GM19025 (cell line): ENCODE results near the gene OR2A12.
"Not testable (repeated sequence)": the region's sequence is repeated elsewhere in the genome, so short reads cannot be mapped to it uniquely, and the experiment has no call there.

Experiments
- ATAC-seq: cut with Tn5 transposase; IDR thresholded peaks from one replicate; pipeline ENCODE4 v1.9.1; 2021; ENCODE audit warnings: mild to moderate bottlenecking, low read depth, moderate library complexity; ENCODE audit not compliant: unreplicated experiment

OR2A12 gene

GRCh38 chr7:144085978-144086377 is at the start of gene OR2A12:
OR2A12 (plus strand) TSS chr7:144086278; CDS start chr7:144095108, 8,830 bp downstream.
- ATAC-seq, result no peak

- ATAC-seq, result no peak
Measured at GRCh38 chr7:144036302-144036885, 49.7 kb upstream of the OR2A12 start.

- no peak for ATAC-seq
Measured at GRCh38 chr7:144037414-144038035, 48.6 kb upstream of the OR2A12 start.

- no peak for ATAC-seq
Measured at GRCh38 chr7:144038887-144039286, 47.2 kb upstream of the OR2A12 start.

GRCh38 chr7:144048648-144049047 is 37.4 kb upstream of the OR2A12 start, which contains the start of gene OR2A5:
OR2A5 (plus strand) TSS chr7:144048948; CDS start chr7:144050402, 1,454 bp downstream.
- ATAC-seq, result no peak

- ATAC-seq, result no peak
Measured at GRCh38 chr7:144049491-144049890, 36.6 kb upstream of the OR2A12 start.

GRCh38 chr7:144050093-144050492 is 36.0 kb upstream of the OR2A12 start:
- no peak for ATAC-seq

- ATAC-seq, result not testable (repeated sequence)
Measured at GRCh38 chr7:144050884-144051283, 35.2 kb upstream of the OR2A12 start.

- no peak for ATAC-seq
Measured at GRCh38 chr7:144057954-144058353, 28.1 kb upstream of the OR2A12 start.

GRCh38 chr7:144063710-144064109 is 22.4 kb upstream of the OR2A12 start:
- ATAC-seq, result no peak

- ATAC-seq, result no peak
Measured at GRCh38 chr7:144069511-144069910, 16.6 kb upstream of the OR2A12 start, which contains the start of gene OR2A25. OR2A25 (plus strand) TSS chr7:144069811; CDS start chr7:144074220, 4,409 bp downstream.

GRCh38 chr7:144069953-144070352 is 16.1 kb upstream of the OR2A12 start:
- ATAC-seq, result no peak

GRCh38 chr7:144074374-144074773 is 11.7 kb upstream of the OR2A12 start:
- ATAC-seq, result no peak

- ATAC-seq, result no peak
Measured at GRCh38 chr7:144086730-144087129, 652 bp downstream of the OR2A12 start.

- ATAC-seq, result no peak
Measured at GRCh38 chr7:144087230-144087629, 1.2 kb downstream of the OR2A12 start.

- ATAC-seq, result no peak
Measured at GRCh38 chr7:144090667-144091066, 4.6 kb downstream of the OR2A12 start.

GRCh38 chr7:144098776-144099175 is 12.7 kb downstream of the OR2A12 start:
- no peak for ATAC-seq

- ATAC-seq, result no peak
Measured at GRCh38 chr7:144100607-144101006, 14.5 kb downstream of the OR2A12 start.

GRCh38 chr7:144102041-144102440 is 16.0 kb downstream of the OR2A12 start:
- ATAC-seq, result no peak

- ATAC-seq, result no peak
Measured at GRCh38 chr7:144105211-144105610, 19.1 kb downstream of the OR2A12 start.

GRCh38 chr7:144109283-144109682 is 23.2 kb downstream of the OR2A12 start, which contains the start of gene OR2A2:
OR2A2 (plus strand) TSS chr7:144109583; CDS start chr7:144109583, 0 bp downstream.
- no peak for ATAC-seq

- ATAC-seq, result no peak
Measured at GRCh38 chr7:144110272-144110671, 24.2 kb downstream of the OR2A12 start.
